SK-MEL-5 (cell line): ENCODE data around the gene MAPT. TPM values are rescaled to one million over a fixed set of nuclear protein-coding genes. Genes with fewer than 3 reads are reported as not detected.
"Not testable (repeated sequence)": the region's sequence is repeated elsewhere in the genome, so short reads cannot be mapped to it uniquely, and the experiment has no call there.

Experiments
- DNase-seq: peaks from one replicate; pipeline ENCODE4 v3.0.0-alpha.2; 2016; ENCODE audit warnings: low read depth, low spot score
- in situ Hi-C: cut with HindIII; loops from 2 replicates; pipeline ENCODE4 v1.10.0; 2016; ENCODE audit warnings: low sequenced_read_pairs, high pct_unique_total_duplicates, low pct_unique_long_range_greater_than_20kb
- total RNA-seq: library from RNA; depleted of rRNA; stranded (reverse); fragments of >200 nt; shearing (Covaris generic); gene quantifications from 2 replicates; pipeline ENCODE4 v1.2.3, GENCODE V29; 2014

MAPT gene
- total RNA-seq, 1 experiment from 2014 or later, result 3.7 TPM

- no peak for DNase-seq
- in situ Hi-C loops, result no loop called here
These were observed 119.3 kb downstream of the MAPT start for GRCh38 chr17:46013502-46014165.

- in situ Hi-C loops, result not testable (repeated sequence)
These were observed 125.1 kb downstream of the MAPT start for GRCh38 chr17:46019408-46019925.

GRCh38 chr17:46020023-46020761, 125.8 kb downstream of the MAPT start:
- in situ Hi-C loops, result no loop called here
- DNase-seq, result no peak

More at GRCh38 chr17:46019408-46019925, 125.1 kb downstream of the MAPT start:
- not testable (repeated sequence) for DNase-seq

GRCh38 chr17:46020998-46021397, 126.6 kb downstream of the MAPT start:
- no peak for DNase-seq
- in situ Hi-C loops, result no loop called here

GRCh38 chr17:46023366-46023765, 129.0 kb downstream of the MAPT start:
- in situ Hi-C loops, DNase-seq: not testable (repeated sequence)

GRCh38 chr17:46023783-46024388, 129.5 kb downstream of the MAPT start:
- no peak for DNase-seq
- in situ Hi-C loops, result no loop called here

- in situ Hi-C loops, result no loop called here
- no peak for DNase-seq
These were observed 130.2 kb downstream of the MAPT start for GRCh38 chr17:46024590-46024989.

GRCh38 chr17:46025060-46025459, 130.7 kb downstream of the MAPT start:
- in situ Hi-C loops, result no loop called here
- no peak for DNase-seq

- DNase-seq, result no peak
- in situ Hi-C loops, result no loop called here
These were observed 131.3 kb downstream of the MAPT start for GRCh38 chr17:46025510-46026165.

- in situ Hi-C loops, result no loop called here
- DNase-seq, result no peak
These were observed 132.1 kb downstream of the MAPT start for GRCh38 chr17:46026166-46027047.

- in situ Hi-C loops, result no loop called here
- DNase-seq, result no peak
These were observed 133.0 kb downstream of the MAPT start for GRCh38 chr17:46027048-46027975.

GRCh38 chr17:46027976-46028325, 133.6 kb downstream of the MAPT start:
- in situ Hi-C loops, result no loop called here
- no peak for DNase-seq

GRCh38 chr17:46028374-46028773, 134.0 kb downstream of the MAPT start:
- in situ Hi-C loops, result no loop called here
- DNase-seq, result no peak

GRCh38 chr17:46028981-46029565, 134.7 kb downstream of the MAPT start:
- no peak for DNase-seq

GRCh38 chr17:46029627-46030026, 135.3 kb downstream of the MAPT start:
- no peak for DNase-seq
- in situ Hi-C loops, result no loop called here

More at GRCh38 chr17:46028981-46029565, 134.7 kb downstream of the MAPT start:
- in situ Hi-C loops, result no loop called here

GRCh38 chr17:46030752-46031151, 136.4 kb downstream of the MAPT start:
- no peak for DNase-seq
- in situ Hi-C loops, result no loop called here
